Measurements from ENCODE around the gene PIEZO1.

GRCh38 chr16:88822281-88823040 lies 37.4 kb upstream of the PIEZO1 start:
- no peak for TF ChIP-seq POLR2A (IDR thresholded peaks at IDR 0.05)
- no peak for TF ChIP-seq CTCF (IDR thresholded peaks at IDR 0.05)
- TF ChIP-seq POLR2AphosphoS5 (IDR thresholded peaks at IDR 0.05): no peak
- no peak for TF ChIP-seq EP300 (IDR thresholded peaks at IDR 0.05)
